H7 (cell line): ENCODE data around the gene PYY. TPM values are rescaled to one million over a fixed set of nuclear protein-coding genes. Genes with fewer than 3 reads are reported as not detected.

Experiments
- DNase-seq: peaks from one replicate; pipeline ENCODE4 v3.0.0; 2012
- H3K27me3 ChIP-seq: 2 replicates; pipeline ENCODE4 v1.6.0; 2011; ENCODE audit warnings: mild to moderate bottlenecking, low read length; ENCODE audit not compliant: control insufficient read depth, insufficient read depth
- H3K36me3 ChIP-seq: replicated peaks from 2 replicates; pipeline ENCODE4 v1.5.1; 2011; ENCODE audit warnings: low read length; ENCODE audit not compliant: control insufficient read depth, insufficient read depth
- H3K4me3 ChIP-seq: 2 replicates; pipeline ENCODE4 v1.5.1; 2011; ENCODE audit warnings: low read depth, mild to moderate bottlenecking, control low read depth, low read length, moderate library complexity; ENCODE audit not compliant: insufficient read depth
- total RNA-seq: library from RNA; depleted of rRNA; stranded (reverse); fragments of >200 nt; shearing (Covaris generic); gene quantifications from 2 replicates; pipeline ENCODE4 v1.2.3, GENCODE V29; 2014

PYY gene
- total RNA-seq, 1 experiment from 2014 or later, result 1.8 TPM

- Histone ChIP-seq H3K4me3 (no peak overlapping the region), H3K36me3 (no peaks in the 10 kb centered on the region), H3K27me3 (no peaks in the 10 kb centered on the region; the same call in 1 of the 2 replicates)
- DNase-seq, result peak; percentile 55
Measured at GRCh38 chr17:43927060-43927864, 26.5 kb downstream of the PYY start.

GRCh38 chr17:43924558-43924957 is 29.2 kb downstream of the PYY start:
- no peak for DNase-seq
- H3K27me3 ChIP-seq, result no peaks in the 10 kb centered on the region; the same call in 1 of the 2 replicates
- H3K4me3 ChIP-seq, result no peak overlapping the region
- no peaks in the 10 kb centered on the region for H3K36me3 ChIP-seq

- Histone ChIP-seq H3K27me3 (peaks cover 4% of the 10 kb centered on the region), H3K36me3 (no peaks in the 10 kb centered on the region), H3K4me3 (no peak overlapping the region)
- DNase-seq, result no peak
Measured at GRCh38 chr17:43920500-43921095, 33.1 kb downstream of the PYY start.

- H3K27me3 ChIP-seq, result peaks cover 4% of the 10 kb centered on the region
- no peaks in the 10 kb centered on the region for H3K36me3 ChIP-seq
- no peak overlapping the region; the same call in 1 of the 2 replicates for H3K4me3 ChIP-seq
- DNase-seq, result no peak
Measured at GRCh38 chr17:43918026-43918389, 35.7 kb downstream of the PYY start.

- peak overlapping the region; percentile 20; the same call in 1 of the 2 replicates for H3K4me3 ChIP-seq
- DNase-seq, result peak; percentile 86
- no peaks in the 10 kb centered on the region for H3K36me3 ChIP-seq
- H3K27me3 ChIP-seq, result peaks cover 4% of the 10 kb centered on the region
Measured at GRCh38 chr17:43917348-43918025, 36.3 kb downstream of the PYY start.

GRCh38 chr17:43917016-43917347 is 36.8 kb downstream of the PYY start:
- peak overlapping the region; percentile 14; the same call in 1 of the 2 replicates for H3K4me3 ChIP-seq
- peaks cover 4% of the 10 kb centered on the region for H3K27me3 ChIP-seq
- DNase-seq, result peak; percentile 30
- H3K36me3 ChIP-seq, result no peaks in the 10 kb centered on the region

GRCh38 chr17:43916385-43916784 is 37.4 kb downstream of the PYY start:
- Histone ChIP-seq H3K36me3 (no peaks in the 10 kb centered on the region), H3K4me3 (no peak overlapping the region), H3K27me3 (peaks cover 4% of the 10 kb centered on the region)
- DNase-seq, result no peak

- H3K4me3 ChIP-seq, result no peak overlapping the region
- no peak for DNase-seq
- no peaks in the 10 kb centered on the region for H3K36me3 ChIP-seq
- H3K27me3 ChIP-seq, result peaks cover 4% of the 10 kb centered on the region
Measured at GRCh38 chr17:43915559-43915958, 38.2 kb downstream of the PYY start.

- Histone ChIP-seq H3K27me3 (peaks cover 6% of the 10 kb centered on the region), H3K4me3 (no peak overlapping the region), H3K36me3 (no peaks in the 10 kb centered on the region)
- no peak for DNase-seq
Measured at GRCh38 chr17:43914451-43914850, 39.3 kb downstream of the PYY start.

- DNase-seq, result no peak
- peaks cover 12% of the 10 kb centered on the region for H3K27me3 ChIP-seq
- no peaks in the 10 kb centered on the region for H3K36me3 ChIP-seq
- H3K4me3 ChIP-seq, result no peak overlapping the region
Measured at GRCh38 chr17:43913584-43913983, 40.2 kb downstream of the PYY start.

- Histone ChIP-seq H3K4me3 (no peak overlapping the region), H3K36me3 (no peaks in the 10 kb centered on the region), H3K27me3 (peaks cover 18% of the 10 kb centered on the region)
- DNase-seq, result no peak
Measured at GRCh38 chr17:43912635-43913304, 41.0 kb downstream of the PYY start.

- H3K4me3 ChIP-seq, result no peak overlapping the region
- DNase-seq, result no peak
- peaks cover 15% of the 10 kb centered on the region for H3K27me3 ChIP-seq
Measured at GRCh38 chr17:43911904-43912303, 41.8 kb downstream of the PYY start.

GRCh38 chr17:43909537-43910231 is 44.1 kb downstream of the PYY start:
- Histone ChIP-seq H3K27me3 (peaks cover 33% of the 10 kb centered on the region), H3K4me3 (no peak overlapping the region), H3K36me3 (no peaks in the 10 kb centered on the region)
- no peak for DNase-seq

More at GRCh38 chr17:43911904-43912303, 41.8 kb downstream of the PYY start:
- H3K36me3 ChIP-seq, result no peaks in the 10 kb centered on the region
